HepG2 (cell line): ENCODE results near the gene SCEL. TPM values are rescaled to one million over a fixed set of nuclear protein-coding genes. Genes with fewer than 3 reads are reported as not detected.

Experiments used
- ATAC-seq: fragments of 200-7000 bp; cut with Tn5 transposase; 3 replicates; pipeline ENCODE4 v1.9.1; 2020; ENCODE audit warnings: mild to moderate bottlenecking, moderate library complexity
- BruUV-seq: library from RNA; stranded (reverse); fragments of 400-500 nt; replicated peaks from 2 replicates; lab custom pipeline; 2021; lab: Mats Ljungman, UMichigan
- CTCF ChIA-PET: fragments of 300-600 bp; formaldehyde crosslinking; extraction: SDS; loops from one replicate; lab custom pipeline; 2021; ENCODE audit warnings: low total read pairs, inconsistent platforms, low intra/inter-chr PET ratio; lab: Yijun Ruan, JAX
- POLR2A ChIA-PET: fragments of 350-600 bp; sonication (Branson Sonifier 250); formaldehyde crosslinking; loops from one replicate; lab custom pipeline; 2020; ENCODE audit warnings: antibody characterized with exemption, inconsistent platforms; lab: Yijun Ruan, JAX
- DNase-seq: peaks from one replicate; pipeline ENCODE4 v3.0.0-alpha.2; 2015; ENCODE audit warnings: low spot score
- FAIRE-seq: peaks from 3 replicates; lab custom pipeline; 2011; peaks lifted over from hg19 to GRCh38; lab: Jason Lieb, UNC
- H2AFZ ChIP-seq: one replicate; pipeline ENCODE4 v1.6.1; 2011; ENCODE audit warnings: low read length, inconsistent platforms
- H3K27ac ChIP-seq: fragments of 300-600 bp; 3 replicates; pipeline ENCODE4 v1.8.0; 2011; ENCODE audit warnings: mixed run types, mild to moderate bottlenecking, mixed read lengths, low read length, inconsistent platforms; ENCODE audit not compliant: insufficient read depth; ENCODE audit errors: extremely low read length
- H3K27me3 ChIP-seq, 2 experiments: fragments of 200-600 bp in 1 of 2; 2 replicates in 1 of 2; 3 replicates in 1 of 2; pipeline versions ENCODE4 v1.6.0 to v1.8.0; 2011; ENCODE audit warnings: low read length in 2 of 2, mild to moderate bottlenecking in 2 of 2, moderate library complexity in 2 of 2, inconsistent platforms in 1 of 2; ENCODE audit not compliant: insufficient read depth in 2 of 2, control insufficient read depth in 1 of 2
- H3K36me3 ChIP-seq, 2 experiments: fragments of 200-600 bp in 1 of 2; replicated peaks in 1 of 2; 2 replicates in 1 of 2; 3 replicates in 1 of 2; pipeline versions ENCODE4 v1.5.1 to v1.8.0; 2011; ENCODE audit warnings: low read length in 2 of 2, inconsistent platforms in 1 of 2; ENCODE audit not compliant: insufficient read depth in 2 of 2, control insufficient read depth in 1 of 2
- H3K4me1 ChIP-seq: 2 replicates; pipeline ENCODE4 v1.5.1; 2012; ENCODE audit warnings: low read length, inconsistent platforms; ENCODE audit not compliant: insufficient read depth
- H3K4me2 ChIP-seq: 2 replicates; pipeline ENCODE4 v1.6.0; 2011; ENCODE audit warnings: low read depth, low read length, inconsistent platforms
- H3K4me3 ChIP-seq, 3 experiments: fragments of 200-600 bp in 1 of 3; sonication (generic), shearing (Covaris generic) in 1 of 3; replicated peaks in 1 of 3; 2 replicates each; pipeline ENCODE4 v1.5.1; 2011 to 2016; ENCODE audit warnings: low read length in 3 of 3, inconsistent platforms in 2 of 3, low read depth in 2 of 3, mild to moderate bottlenecking in 2 of 3, control low read depth in 1 of 3, mixed read lengths in 1 of 3; ENCODE audit not compliant: insufficient read depth in 1 of 3
- H3K79me2 ChIP-seq: one replicate; pipeline ENCODE4 v1.6.1; 2011; ENCODE audit warnings: low read length, inconsistent platforms; ENCODE audit not compliant: insufficient read depth
- H3K9ac ChIP-seq: 2 replicates; pipeline ENCODE4 v1.6.0; 2011; ENCODE audit warnings: mild to moderate bottlenecking, low read depth, low read length, inconsistent platforms; ENCODE audit not compliant: insufficient read depth
- H3K9me3 ChIP-seq: 2 replicates; pipeline ENCODE4 v1.5.1; 2012; ENCODE audit warnings: mild to moderate bottlenecking, low read length
- H4K20me1 ChIP-seq: 2 replicates; pipeline ENCODE4 v1.6.0; 2011; ENCODE audit warnings: inconsistent platforms, mild to moderate bottlenecking, low read length, moderate library complexity; ENCODE audit not compliant: insufficient read depth
- ASH2L ChIP-seq: fragments of 300-600, 200-600 bp; sonication (generic); IDR thresholded peaks from 2 replicates; pipeline ENCODE4 v1.7.0; 2017; ENCODE audit warnings: low read depth, mild to moderate bottlenecking, moderate library complexity, mixed read lengths, low read length; ENCODE audit not compliant: insufficient read length
- ETS1 ChIP-seq: sonication (generic); formaldehyde crosslinking; IDR thresholded peaks from 2 replicates; pipeline ENCODE4 v1.4.0; 2020; ENCODE audit warnings: missing genetic modification reagents
- HHEX ChIP-seq: IDR thresholded peaks from 2 replicates; pipeline ENCODE4 v1.6.1; 2016; ENCODE audit warnings: control low read depth
- HNRNPH1 ChIP-seq: fragments of 200-400 bp; formaldehyde crosslinking; optimal IDR thresholded peaks from 2 replicates; pipeline ENCODE3; 2017; ENCODE audit warnings: mild to moderate bottlenecking, low read depth, low read length
- MAFK ChIP-seq, 2 experiments: IDR thresholded peaks in 1 of 2; conservative IDR thresholded peaks in 1 of 2; 2 replicates each; pipeline ENCODE4 v1.6.1; 2011; ENCODE audit warnings: improper control_type of control experiment in 2 of 2, low read length in 2 of 2
- MTF1 ChIP-seq: sonication (generic); formaldehyde crosslinking; IDR thresholded peaks from 2 replicates; pipeline ENCODE4 v1.5.0; 2020; ENCODE audit warnings: missing genetic modification reagents
- NR2F2 ChIP-seq: IDR thresholded peaks from 2 replicates; pipeline ENCODE4 v1.6.1; 2012; ENCODE audit warnings: low read depth, inconsistent platforms, borderline replicate concordance
- SP4 ChIP-seq: sonication (generic); formaldehyde crosslinking; IDR thresholded peaks from 2 replicates; pipeline ENCODE4 v1.8.1; 2023; ENCODE audit warnings: mild to moderate bottlenecking, missing genetic modification reagents
- ZNF251 ChIP-seq: sonication (generic); formaldehyde crosslinking; IDR thresholded peaks from 2 replicates; pipeline ENCODE4 v1.9.0; 2021; ENCODE audit warnings: mild to moderate bottlenecking, missing genetic modification reagents
- ZNF605 ChIP-seq: sonication (generic); formaldehyde crosslinking; IDR thresholded peaks from 2 replicates; pipeline ENCODE4 v1.8.0; 2022; ENCODE audit warnings: mild to moderate bottlenecking, missing genetic modification reagents
- ZNF83 ChIP-seq: sonication (generic); formaldehyde crosslinking; IDR thresholded peaks from 2 replicates; pipeline ENCODE4 v1.4.0; 2020; ENCODE audit warnings: missing genetic modification reagents, mild to moderate bottlenecking, borderline replicate concordance
- WGBS: methylation state at CpG from one replicate; pipeline ENCODE4 v1.1.6; 2017; ENCODE audit warnings: low lambda C conversion rate; 5-methylcytosine and 5-hydroxymethylcytosine counted together
- in situ Hi-C: cut with HindIII; loops from 2 replicates; pipeline ENCODE4 v1.10.0; 2017; ENCODE audit warnings: low pct_unique_long_range_greater_than_20kb; ENCODE audit not compliant: extremely low pct_ligation_motif_present
- intact Hi-C: fragments of 100-400 bp; cut with micrococcal nuclease; formaldehyde crosslinking; loops from one replicate; pipeline ENCODE4 v1.10.0; 2022; ENCODE audit not compliant: unreplicated experiment
- polyA plus RNA-seq, 8 experiments: library from polyadenylated mRNA; depleted of rRNA in 3 of 8; stranded (reverse) in 7 of 8; unstranded in 1 of 8; fragments of >200 nt; fragmentation: Illumina TruSeq in 4 of 8; extraction: Trizol in 4 of 8; gene quantifications; 2 replicates each; pipeline versions ENCODE4 v1.2.1 to v1.2.3, GENCODE V29; 2011 to 2016; ENCODE audit warnings: low read depth in 4 of 8, missing spikeins in 1 of 8, mixed read lengths in 1 of 8; ENCODE audit not compliant: insufficient read depth in 1 of 8
- total RNA-seq, 5 experiments: library from RNA; depleted of rRNA; stranded (reverse); fragments of >200 nt; fragmentation: Illumina TruSeq; extraction: Trizol; gene quantifications; 2 replicates each; pipeline ENCODE4 v1.2.3, GENCODE V29; 2016; ENCODE audit warnings: low read depth in 1 of 5
- TF ChIP-seq, protein P1 (sequence below): sonication (generic); formaldehyde crosslinking; IDR thresholded peaks from one replicate; pipeline ENCODE4 v1.5.1; 2020; ENCODE audit warnings: mild to moderate bottlenecking, missing genetic modification reagents; ENCODE audit errors: not compliant biosample characterization

SCEL gene
- total and polyA plus RNA-seq, 2 of the 13 experiments (the other 11 are each of a cell fraction or from before 2014, with no cell fraction given), result not detected

DNA sequence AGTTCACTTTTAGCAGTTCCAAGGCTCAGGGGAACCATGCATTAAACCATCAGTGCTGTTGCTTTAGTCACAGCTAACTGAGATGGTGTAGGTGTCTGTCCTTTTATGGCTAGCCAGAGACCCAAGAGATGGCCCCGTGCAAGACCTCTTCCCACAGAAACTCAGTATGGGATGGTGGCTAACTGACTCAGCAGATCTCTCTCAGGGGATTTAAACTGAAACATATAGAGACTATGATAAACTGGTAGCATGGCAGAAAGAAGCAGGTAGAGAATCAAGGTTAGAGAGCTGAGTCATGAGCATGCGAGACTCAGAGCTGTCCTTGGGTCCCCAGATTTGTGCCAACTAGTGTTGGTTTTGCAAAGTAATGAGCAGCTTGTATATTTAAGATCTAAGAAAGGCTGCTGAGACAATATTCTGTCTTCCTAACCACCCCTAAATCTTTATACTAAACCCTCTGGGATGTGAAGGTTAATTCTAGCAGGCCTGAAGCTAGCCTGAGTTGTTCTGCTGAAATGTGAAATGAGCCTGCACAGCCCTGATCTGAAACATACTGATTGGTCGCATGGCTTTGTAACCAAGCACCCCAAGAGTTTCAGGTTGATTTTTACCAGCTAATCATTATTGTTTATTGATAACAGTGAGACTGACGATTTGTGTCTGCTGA lies 6.5 kb upstream of the SCEL start (continued):
- TF ChIP-seq ASH2L, result no peak

- DNase-seq (no peak), ATAC-seq (no peak), FAIRE-seq (no peak)
- in situ Hi-C loops (no loop called here), intact Hi-C loops (no loop called here)
- Histone ChIP-seq H3K4me1 (no peaks in the 10 kb centered on the region), H4K20me1 (no peaks in the 10 kb centered on the region), H3K9ac (no peak overlapping the region), H3K4me3 (no peak overlapping the region), H2AFZ (no peak overlapping the region), H3K4me2 (no peak overlapping the region), H3K27ac (no peak overlapping the region), H3K79me2 (no peaks in the 10 kb centered on the region), H3K27me3 (no peaks in the 10 kb centered on the region), H3K9me3 (no peaks in the 10 kb centered on the region), H3K36me3 (no peaks in the 10 kb centered on the region)
- WGBS, result 4% methylated on average over 4 of the region's 4 CpGs
- ChIA-PET CTCF (no interaction called here), POLR2A (no interaction called here)
- no TSS peak for BruUV-seq
- TF ChIP-seq ETS1 (CRISPR knock-in tag) (no peak), HHEX (no peak), ZNF251 (no peak), ZNF83 (CRISPR knock-in tag) (no peak), ZNF605 (no peak), MAFK (conservative IDR thresholded peaks at IDR 0.05 in 1 of 2, IDR thresholded peaks at IDR 0.05 in 1 of 2; ENCODE audit: low read length in 2 of 2) (no peak), HNRNPH1 (no peak), NR2F2 (no peak), MTF1 (CRISPR knock-in tag) (no peak), SP4 (CRISPR knock-in tag) (no peak)
- TF ChIP-seq, protein P1, sequence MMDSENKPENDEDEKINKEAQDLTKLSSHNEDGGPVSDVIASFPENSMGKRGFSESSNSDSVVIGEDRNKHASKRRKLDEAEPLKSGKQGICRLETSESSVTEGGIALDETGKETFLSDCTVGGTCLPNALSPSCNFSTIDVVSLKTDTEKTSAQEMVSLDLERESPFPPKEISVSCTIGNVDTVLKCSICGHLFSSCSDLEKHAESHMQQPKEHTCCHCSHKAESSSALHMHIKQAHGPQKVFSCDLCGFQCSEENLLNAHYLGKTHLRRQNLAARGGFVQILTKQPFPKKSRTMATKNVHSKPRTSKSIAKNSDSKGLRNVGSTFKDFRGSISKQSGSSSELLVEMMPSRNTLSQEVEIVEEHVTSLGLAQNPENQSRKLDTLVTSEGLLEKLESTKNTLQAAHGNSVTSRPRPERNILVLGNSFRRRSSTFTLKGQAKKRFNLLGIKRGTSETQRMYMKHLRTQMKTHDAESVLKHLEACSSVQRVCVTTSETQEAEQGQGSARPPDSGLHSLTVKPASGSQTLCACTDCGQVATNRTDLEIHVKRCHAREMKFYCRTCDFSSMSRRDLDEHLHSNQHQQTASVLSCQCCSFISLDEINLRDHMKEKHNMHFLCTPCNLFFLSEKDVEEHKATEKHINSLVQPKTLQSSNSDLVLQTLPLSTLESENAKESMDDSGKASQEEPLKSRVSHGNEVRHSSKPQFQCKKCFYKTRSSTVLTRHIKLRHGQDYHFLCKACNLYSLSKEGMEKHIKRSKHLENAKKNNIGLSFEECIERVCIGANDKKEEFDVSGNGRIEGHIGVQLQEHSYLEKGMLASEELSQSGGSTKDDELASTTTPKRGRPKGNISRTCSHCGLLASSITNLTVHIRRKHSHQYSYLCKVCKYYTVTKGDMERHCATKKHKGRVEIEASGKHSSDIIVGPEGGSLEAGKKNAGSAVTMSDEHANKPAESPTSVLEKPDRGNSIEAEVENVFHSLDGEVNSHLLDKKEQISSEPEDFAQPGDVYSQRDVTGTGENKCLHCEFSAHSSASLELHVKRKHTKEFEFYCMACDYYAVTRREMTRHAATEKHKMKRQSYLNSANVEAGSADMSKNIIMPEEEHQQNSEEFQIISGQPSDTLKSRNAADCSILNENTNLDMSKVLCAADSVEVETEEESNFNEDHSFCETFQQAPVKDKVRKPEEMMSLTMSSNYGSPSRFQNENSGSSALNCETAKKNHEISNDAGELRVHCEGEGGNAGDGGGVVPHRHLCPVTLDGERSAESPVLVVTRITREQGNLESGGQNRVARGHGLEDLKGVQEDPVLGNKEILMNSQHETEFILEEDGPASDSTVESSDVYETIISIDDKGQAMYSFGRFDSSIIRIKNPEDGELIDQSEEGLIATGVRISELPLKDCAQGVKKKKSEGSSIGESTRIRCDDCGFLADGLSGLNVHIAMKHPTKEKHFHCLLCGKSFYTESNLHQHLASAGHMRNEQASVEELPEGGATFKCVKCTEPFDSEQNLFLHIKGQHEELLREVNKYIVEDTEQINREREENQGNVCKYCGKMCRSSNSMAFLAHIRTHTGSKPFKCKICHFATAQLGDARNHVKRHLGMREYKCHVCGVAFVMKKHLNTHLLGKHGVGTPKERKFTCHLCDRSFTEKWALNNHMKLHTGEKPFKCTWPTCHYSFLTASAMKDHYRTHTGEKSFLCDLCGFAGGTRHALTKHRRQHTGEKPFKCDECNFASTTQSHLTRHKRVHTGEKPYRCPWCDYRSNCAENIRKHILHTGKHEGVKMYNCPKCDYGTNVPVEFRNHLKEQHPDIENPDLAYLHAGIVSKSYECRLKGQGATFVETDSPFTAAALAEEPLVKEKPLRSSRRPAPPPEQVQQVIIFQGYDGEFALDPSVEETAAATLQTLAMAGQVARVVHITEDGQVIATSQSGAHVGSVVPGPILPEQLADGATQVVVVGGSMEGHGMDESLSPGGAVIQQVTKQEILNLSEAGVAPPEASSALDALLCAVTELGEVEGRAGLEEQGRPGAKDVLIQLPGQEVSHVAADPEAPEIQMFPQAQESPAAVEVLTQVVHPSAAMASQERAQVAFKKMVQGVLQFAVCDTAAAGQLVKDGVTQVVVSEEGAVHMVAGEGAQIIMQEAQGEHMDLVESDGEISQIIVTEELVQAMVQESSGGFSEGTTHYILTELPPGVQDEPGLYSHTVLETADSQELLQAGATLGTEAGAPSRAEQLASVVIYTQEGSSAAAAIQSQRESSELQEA, result no peak
Measured at GRCh38 chr13:77529501-77529840, 6.0 kb upstream of the SCEL start.
